Sigmoid colon (tissue), 7 donors: ENCODE measurements around the gene LPCAT2. TPM values are rescaled to one million over a fixed set of nuclear protein-coding genes. Genes with fewer than 3 reads are reported as not detected.

ENCODE experiments used
- DNase-seq: peaks from one replicate; pipeline ENCODE4 v3.0.0-alpha.2; 2019
- H3K27ac ChIP-seq, 4 donors: fragments of 200-600 bp; sonication (generic); one replicate each; pipeline ENCODE4 v1.5.1; 2016 to 2019; ENCODE audit warnings: mild to moderate bottlenecking in 1 of 4
- H3K27me3 ChIP-seq, 3 donors: fragments of 200-600 bp; sonication (generic); one replicate each; pipeline ENCODE4 v1.5.1; 2019; ENCODE audit warnings: mild to moderate bottlenecking in 1 of 3
- H3K36me3 ChIP-seq, 4 donors: fragments of 200-600 bp; sonication (generic); one replicate each; pipeline ENCODE4 v1.5.1; 2016 to 2019
- H3K4me1 ChIP-seq, 4 donors: fragments of 200-600 bp; sonication (generic); one replicate each; pipeline ENCODE4 v1.5.1; 2017 to 2019
- H3K4me3 ChIP-seq, 4 donors: fragments of 200-600 bp; sonication (generic); one replicate each; pipeline ENCODE4 v1.5.1; 2017 to 2019; ENCODE audit warnings: mild to moderate bottlenecking in 2 of 4, moderate library complexity in 1 of 4
- H3K9me3 ChIP-seq, 4 donors: fragments of 200-600 bp in 3 of 4; sonication (generic) in 3 of 4; one replicate each; pipeline versions ENCODE4 v1.5.1 to v1.6.1; 2013 to 2019
- CTCF ChIP-seq, 4 experiments: fragments of 450-650 bp in 3 of 4; fragments of 200-600 bp in 1 of 4; IDR thresholded peaks; one replicate each; pipeline ENCODE4 v1.5.1; 2016 to 2019; ENCODE audit warnings: antibody characterized with exemption in 4 of 4, mild to moderate bottlenecking in 3 of 4, moderate library complexity in 2 of 4
- EP300 ChIP-seq, 4 donors: sonication (generic); formaldehyde crosslinking; IDR thresholded peaks; one replicate each; pipeline ENCODE4 v1.6.1; 2017; ENCODE audit warnings: antibody characterized with exemption in 4 of 4
- POLR2A ChIP-seq, 2 donors: fragments of 450-650 bp; IDR thresholded peaks; one replicate each; pipeline ENCODE4 v1.6.1; 2016; ENCODE audit warnings: antibody characterized with exemption in 2 of 2, mild to moderate bottlenecking in 2 of 2, moderate library complexity in 2 of 2
- POLR2AphosphoS5 ChIP-seq, 4 donors: sonication (generic); formaldehyde crosslinking; IDR thresholded peaks; one replicate each; pipeline ENCODE4 v1.6.1; 2017; ENCODE audit warnings: antibody characterized with exemption in 4 of 4
- WGBS, 2 donors: extraction: QIAGEN DNeasy Blood & Tissue Kit; methylation state at CpG; one replicate each; pipeline ENCODE4 v1.1.7; 2013; 5-methylcytosine and 5-hydroxymethylcytosine counted together
- intact Hi-C: fragments of 100-400 bp; cut with DNase I; formaldehyde crosslinking; loops from one replicate; pipeline ENCODE4 v1.15.1; 2023
- polyA plus RNA-seq, 3 donors: library from polyadenylated mRNA; stranded (reverse); fragments of 200-250 nt; gene quantifications; one replicate each; pipeline ENCODE4 v1.2.3, GENCODE V29; 2013
- total RNA-seq, 4 donors: library from RNA; depleted of rRNA; stranded (reverse); fragments of >200 nt; gene quantifications; one replicate each; pipeline ENCODE4 v1.1.0, GENCODE V29; 2016
- donor health status: healthy with polysubstance abuse.
- donor health status: Bipolar disorder and iron deficiency.
- donor health status: healthy.

Gene LPCAT2
- total and polyA plus RNA-seq, 7 donors: 1.2 to 12.8 (median 6.6) TPM

GRCh38 chr16:55628306-55628968 is 119.6 kb downstream of the LPCAT2 start:
- 70 to 79% methylated on average over 6 of the region's 6 CpGs for WGBS, 2 donors
- H3K9me3 ChIP-seq: peaks cover 0 to 4% (median 0%) of the 10 kb centered on the region in 4 donors
- TF ChIP-seq EP300 (IDR thresholded peaks at IDR 0.05): no peak
- no peak for TF ChIP-seq POLR2A (IDR thresholded peaks at IDR 0.05)
- no peak for TF ChIP-seq POLR2AphosphoS5 (IDR thresholded peaks at IDR 0.05)
- TF ChIP-seq CTCF (IDR thresholded peaks at IDR 0.05): no peak
- H3K4me1 ChIP-seq: no peaks in the 10 kb centered on the region
- H3K36me3 ChIP-seq: no peaks in the 10 kb centered on the region
- DNase-seq: no peak
- H3K27ac ChIP-seq: no peak overlapping the region
- peaks cover 0 to 6% (median 0%) of the 10 kb centered on the region in 3 donors for H3K27me3 ChIP-seq
- H3K4me3 ChIP-seq: no peak overlapping the region
- intact Hi-C loops: no loop called here

- Histone ChIP-seq H3K4me1 (no peaks in the 10 kb centered on the region), H3K4me3 (no peak overlapping the region), H3K9me3 (peaks cover 0 to 4% (median 0%) of the 10 kb centered on the region in 4 donors), H3K27me3 (peaks cover 0 to 6% (median 0%) of the 10 kb centered on the region in 3 donors), H3K36me3 (no peaks in the 10 kb centered on the region), H3K27ac (no peak overlapping the region)
- TF ChIP-seq POLR2A (IDR thresholded peaks at IDR 0.05) (no peak), POLR2AphosphoS5 (IDR thresholded peaks at IDR 0.05) (no peak), EP300 (IDR thresholded peaks at IDR 0.05) (no peak), CTCF (IDR thresholded peaks at IDR 0.05) (no peak)
- intact Hi-C loops: no loop called here
- DNase-seq: no peak
These were observed 121.9 kb downstream of the LPCAT2 start for GRCh38 chr16:55630774-55631173.

- Histone ChIP-seq H3K36me3 (no peaks in the 10 kb centered on the region), H3K27ac (no peak overlapping the region), H3K27me3 (peaks cover 0 to 6% (median 0%) of the 10 kb centered on the region in 3 donors), H3K9me3 (peaks cover 0 to 4% (median 0%) of the 10 kb centered on the region in 4 donors), H3K4me3 (no peak overlapping the region), H3K4me1 (no peaks in the 10 kb centered on the region)
- TF ChIP-seq CTCF (IDR thresholded peaks at IDR 0.05) (no peak), EP300 (IDR thresholded peaks at IDR 0.05) (no peak), POLR2A (IDR thresholded peaks at IDR 0.05) (no peak), POLR2AphosphoS5 (IDR thresholded peaks at IDR 0.05) (no peak)
- intact Hi-C loops: no loop called here
- DNase-seq: no peak
These were observed 123.4 kb downstream of the LPCAT2 start for GRCh38 chr16:55632259-55632658.

- intact Hi-C loops: no loop called here
- H3K27ac ChIP-seq: no peak overlapping the region
- no peak for DNase-seq
- no peaks in the 10 kb centered on the region for H3K36me3 ChIP-seq
- no peaks in the 10 kb centered on the region for H3K4me1 ChIP-seq
- H3K4me3 ChIP-seq: no peak overlapping the region
- TF ChIP-seq CTCF (IDR thresholded peaks at IDR 0.05) (no peak), POLR2A (IDR thresholded peaks at IDR 0.05) (no peak), EP300 (IDR thresholded peaks at IDR 0.05) (no peak), POLR2AphosphoS5 (IDR thresholded peaks at IDR 0.05) (no peak)
- no peaks in the 10 kb centered on the region for H3K27me3 ChIP-seq
- H3K9me3 ChIP-seq: no peaks in the 10 kb centered on the region
These were observed 125.3 kb downstream of the LPCAT2 start for GRCh38 chr16:55634193-55634592.

Other genes starting within 250 kb of the LPCAT2 start
- gene IRX6, start 184.9 kb upstream of the LPCAT2 start, total RNA-seq: under 1 TPM in 3 of 4 donors, not detected in 1; under 0.01 to 0.83 (median 0.14) TPM
- gene IRX6, start 184.9 kb upstream of the LPCAT2 start, polyA plus RNA-seq: under 1 TPM in 2 of 3 donors, not detected in 1; 0.23 to 0.60 TPM
- gene MMP2, start 29.9 kb upstream of the LPCAT2 start, total RNA-seq: 100 to 1,000 TPM; 142 to 280 (median 175) TPM
- gene MMP2, start 29.9 kb upstream of the LPCAT2 start, polyA plus RNA-seq: 10 to 100 TPM in 2 of 3 donors, 1 to 10 TPM in 1; 7.2 to 47.1 (median 38.4) TPM
- under 1 TPM in 2 of 4 donors, not detected in 2; 0.83 to 0.95 TPM for gene CAPNS2, start 57.6 kb downstream of the LPCAT2 start, total RNA-seq
- under 1 TPM in 1 of 3 donors, not detected in 2; 0.07 TPM for gene CAPNS2, start 57.6 kb downstream of the LPCAT2 start, polyA plus RNA-seq
- under 1 TPM in 1 of 4 donors, not detected in 3; 0.14 TPM for gene SLC6A2, start 146.9 kb downstream of the LPCAT2 start, total RNA-seq
- gene SLC6A2, start 146.9 kb downstream of the LPCAT2 start, polyA plus RNA-seq: under 1 TPM in 1 of 3 donors, not detected in 2; 0.10 TPM